8988T (cell line): Measurements from ENCODE around the gene CDC25B.

Source experiments
- DNase-seq: peaks from one replicate; pipeline ENCODE4 v3.0.0; 2011

Gene CDC25B

GRCh38 chr20:3765171-3765882 is 30.8 kb upstream of the CDC25B start:
- DNase-seq = no peak

- no peak for DNase-seq
Measured at GRCh38 chr20:3766422-3767109, 29.5 kb upstream of the CDC25B start.

- no peak for DNase-seq
Measured at GRCh38 chr20:3767110-3767426, 29.0 kb upstream of the CDC25B start.

- peak; percentile 96 for DNase-seq
Measured at GRCh38 chr20:3767427-3768341, 28.4 kb upstream of the CDC25B start, which contains the start of gene ADISSP. TSS of gene ADISSP (minus strand) at chr20:3767753. CDS start at chr20:3760100, 7,653 bp downstream.

GRCh38 chr20:3768342-3769130 is 27.6 kb upstream of the CDC25B start:
- no peak for DNase-seq

GRCh38 chr20:3771552-3772058 is 24.5 kb upstream of the CDC25B start:
- no peak for DNase-seq

- DNase-seq = no peak
Measured at GRCh38 chr20:3775457-3776108, 20.5 kb upstream of the CDC25B start.

- no peak for DNase-seq
Measured at GRCh38 chr20:3777381-3777715, 18.8 kb upstream of the CDC25B start.

- no peak for DNase-seq
Measured at GRCh38 chr20:3777716-3778629, 18.1 kb upstream of the CDC25B start.

GRCh38 chr20:3778976-3779375 is 17.1 kb upstream of the CDC25B start:
- DNase-seq = no peak

- peak; percentile 99 for DNase-seq
Measured at GRCh38 chr20:3781153-3781910, 14.8 kb upstream of the CDC25B start, which contains the start of gene SPEF1. TSS of gene SPEF1 (minus strand) at chr20:3781448. CDS start at chr20:3781287, 161 bp downstream.

- no peak for DNase-seq
Measured at GRCh38 chr20:3782597-3782996, 13.5 kb upstream of the CDC25B start.

- no peak for DNase-seq
Measured at GRCh38 chr20:3783068-3783489, 13.0 kb upstream of the CDC25B start.

- DNase-seq = no peak
Measured at GRCh38 chr20:3783511-3784195, 12.5 kb upstream of the CDC25B start.

GRCh38 chr20:3784216-3784853 is 11.8 kb upstream of the CDC25B start:
- no peak for DNase-seq

- no peak for DNase-seq
Measured at GRCh38 chr20:3784863-3785239, 11.3 kb upstream of the CDC25B start.

GRCh38 chr20:3785240-3786125 is 10.6 kb upstream of the CDC25B start:
- no peak for DNase-seq

GRCh38 chr20:3786126-3786484 is 10.0 kb upstream of the CDC25B start:
- peak; percentile 83 for DNase-seq
